ENCODE data around the gene DNER.

Gene DNER

GRCh38 chr2:229429589-229429988 lies 284.8 kb downstream of the DNER start:
- DNase-seq, result no peak

DNA sequence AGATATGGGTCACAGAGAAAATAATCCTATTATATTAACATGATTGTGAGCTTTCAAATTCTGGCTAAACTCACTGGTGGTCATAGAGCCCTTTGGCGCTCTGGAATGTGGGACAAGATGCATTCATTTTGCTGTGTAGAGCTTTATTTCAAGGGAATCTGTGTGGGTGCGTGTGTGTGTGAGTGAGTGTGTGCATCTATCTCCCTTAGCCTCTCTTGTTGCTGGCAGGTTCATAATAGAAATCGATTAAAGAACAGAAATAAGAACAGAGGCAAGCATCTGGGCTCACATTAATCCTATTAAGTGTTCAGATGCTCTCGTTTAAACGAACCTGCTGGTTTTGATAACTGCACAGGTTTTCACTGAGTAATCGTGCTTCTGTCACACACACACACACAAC lies 287.9 kb downstream of the DNER start:
- no peak for DNase-seq

DNA sequence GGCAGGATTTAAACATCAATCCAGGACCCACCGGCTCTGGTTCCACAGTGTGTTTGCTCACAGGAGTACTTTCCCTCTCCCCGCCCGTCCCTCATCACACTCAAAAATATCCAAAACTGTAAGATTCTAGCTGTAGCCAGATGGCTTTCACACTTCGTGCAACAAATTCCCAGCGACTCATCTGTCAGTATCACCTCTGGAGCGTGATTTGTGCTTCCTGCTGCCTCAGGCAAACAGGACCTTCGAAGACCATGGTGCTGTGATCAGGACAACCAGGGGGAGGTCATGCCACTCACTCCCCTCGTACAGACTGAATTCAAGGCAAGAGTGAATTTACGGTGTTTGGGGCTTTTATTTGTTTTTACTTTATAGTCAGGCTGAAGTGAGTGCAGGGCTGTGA lies 288.8 kb downstream of the DNER start:
- DNase-seq, result no peak

- no peak for DNase-seq
Measured at GRCh38 chr2:229422063-229422462, 292.3 kb downstream of the DNER start.

DNA sequence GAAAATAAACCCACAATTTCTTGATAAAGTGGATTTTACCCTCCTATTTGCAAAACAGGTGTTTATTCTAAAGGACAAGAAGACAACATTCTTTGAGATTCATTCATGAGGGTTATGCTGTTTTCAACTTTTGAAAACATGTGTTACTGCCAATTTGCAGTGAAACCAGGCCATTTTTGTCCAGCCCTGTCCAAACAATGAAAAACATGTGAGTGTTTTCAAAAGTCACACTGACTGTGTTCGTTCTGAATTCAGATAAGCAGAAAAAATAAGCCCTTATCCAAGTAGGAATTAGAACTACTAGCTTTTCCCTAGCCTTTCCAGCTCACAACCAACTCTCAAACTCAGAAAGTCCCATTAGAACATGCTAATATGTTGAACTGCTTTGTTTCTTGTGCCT lies 295.2 kb downstream of the DNER start:
- DNase-seq, result no peak

- DNase-seq, result peak; percentile 89
Measured at GRCh38 chr2:229417916-229418315, 296.4 kb downstream of the DNER start.

GRCh38 chr2:229417176-229417575 lies 297.2 kb downstream of the DNER start:
- DNase-seq, result no peak

- DNase-seq, result no peak
Measured at GRCh38 chr2:229416116-229416694, 298.1 kb downstream of the DNER start.

GRCh38 chr2:229414631-229415030 lies 299.7 kb downstream of the DNER start:
- DNase-seq, result no peak

DNA sequence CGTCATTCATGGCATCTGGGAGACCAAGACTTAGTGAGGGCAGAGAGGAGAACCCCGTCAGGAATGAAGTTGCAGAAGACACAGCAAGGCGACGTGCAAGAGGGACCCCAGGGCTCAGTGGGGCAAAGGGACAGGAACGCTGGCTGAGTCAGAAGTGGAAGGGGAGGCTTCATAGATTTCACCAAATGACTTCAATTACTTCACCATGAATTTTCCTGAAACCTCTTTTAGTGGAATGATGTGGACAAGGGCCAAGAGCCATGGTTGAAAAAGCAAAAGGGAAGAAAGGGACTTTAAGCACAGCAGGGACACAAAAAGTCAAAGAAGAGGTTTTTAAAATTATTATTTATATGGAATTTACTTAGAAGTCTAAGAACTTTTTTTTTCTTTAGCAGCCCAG lies 301.7 kb downstream of the DNER start:
- DNase-seq, result no peak

GRCh38 chr2:229410946-229411345 lies 303.4 kb downstream of the DNER start:
- DNase-seq, result no peak

DNA sequence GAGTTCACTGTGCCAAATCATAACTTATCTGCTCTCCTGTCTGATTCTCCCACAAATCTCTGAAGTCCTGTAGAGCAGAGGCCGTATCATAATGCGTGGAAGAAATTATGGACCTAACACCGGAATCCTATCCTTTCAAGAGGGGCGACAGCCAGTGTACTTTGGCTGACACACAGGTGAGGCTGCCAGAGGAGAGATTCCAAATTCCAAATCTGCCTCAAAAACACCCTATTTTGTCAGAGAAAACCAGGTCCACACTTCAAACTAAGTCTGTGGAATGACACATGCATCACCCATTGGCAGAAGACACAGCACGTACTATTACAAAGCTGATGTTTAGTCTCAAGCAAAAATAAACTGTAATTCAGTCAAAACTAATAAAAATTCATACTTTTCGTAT lies 304.1 kb downstream of the DNER start:
- DNase-seq, result no peak

- DNase-seq, result no peak
Measured at GRCh38 chr2:229409751-229410181, 304.6 kb downstream of the DNER start.

DNA sequence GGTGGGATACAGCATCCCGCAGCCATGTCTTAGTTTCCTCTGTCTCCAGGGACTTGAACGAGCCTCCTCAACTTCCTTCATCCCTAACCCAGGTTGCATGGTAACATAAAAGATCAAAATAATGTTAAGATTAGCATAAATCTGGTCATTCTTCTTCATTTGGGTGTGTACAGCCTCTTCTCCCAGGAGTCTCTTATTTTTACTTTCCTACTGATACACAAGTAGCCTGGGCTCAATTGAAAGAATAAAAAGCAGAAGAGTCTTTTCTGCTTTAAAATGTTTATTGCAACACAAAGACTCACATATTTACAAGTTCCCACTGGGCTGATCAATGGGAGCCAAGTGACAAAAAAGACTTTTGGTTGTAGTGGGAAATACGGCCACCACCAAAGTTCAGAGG lies 305.4 kb downstream of the DNER start:
- DNase-seq, result no peak

- no peak for DNase-seq
Measured at GRCh38 chr2:229408356-229408755, 306.0 kb downstream of the DNER start.

GRCh38 chr2:229407170-229407569 lies 307.2 kb downstream of the DNER start:
- no peak for DNase-seq

GRCh38 chr2:229405796-229406195 lies 308.6 kb downstream of the DNER start:
- DNase-seq, result no peak

GRCh38 chr2:229403296-229403695 lies 311.1 kb downstream of the DNER start:
- no peak for DNase-seq

DNA sequence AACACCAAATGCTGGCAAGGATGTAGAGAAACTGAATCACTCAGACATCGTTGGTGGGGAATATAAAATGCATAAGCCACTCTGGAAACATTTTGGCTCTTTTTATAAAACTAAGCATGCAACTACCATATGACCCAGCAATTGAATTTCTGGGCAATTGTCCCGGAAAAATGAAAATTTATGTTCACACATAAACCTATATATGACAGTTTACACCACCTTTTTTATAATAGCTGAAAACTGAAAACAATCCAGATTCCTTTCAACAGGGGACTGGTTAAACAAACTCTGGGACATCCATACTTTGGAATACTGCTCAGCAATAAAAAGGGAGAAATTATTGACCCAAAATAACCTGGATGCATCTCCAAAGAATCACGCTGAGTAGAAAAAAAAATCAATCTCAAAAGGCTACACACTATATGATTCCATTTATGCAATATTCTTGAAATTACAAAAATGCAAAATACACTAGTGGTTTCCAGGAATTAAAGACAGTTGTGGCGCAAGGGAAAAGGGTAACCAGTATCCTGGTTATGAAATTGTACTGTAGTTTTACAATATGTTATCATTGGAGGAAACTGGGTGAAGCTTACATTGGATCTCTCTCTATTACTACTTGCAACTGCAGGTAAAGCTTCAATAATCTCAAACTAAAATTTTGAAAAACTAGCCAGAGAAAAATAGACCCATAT lies 313.0 kb downstream of the DNER start:
- DNase-seq, result no peak

GRCh38 chr2:229393926-229394325 lies 320.4 kb downstream of the DNER start:
- DNase-seq, result no peak

GRCh38 chr2:229392196-229392595 lies 322.2 kb downstream of the DNER start:
- DNase-seq, result no peak

- no peak for DNase-seq
Measured at GRCh38 chr2:229388731-229389130, 325.6 kb downstream of the DNER start.

DNA sequence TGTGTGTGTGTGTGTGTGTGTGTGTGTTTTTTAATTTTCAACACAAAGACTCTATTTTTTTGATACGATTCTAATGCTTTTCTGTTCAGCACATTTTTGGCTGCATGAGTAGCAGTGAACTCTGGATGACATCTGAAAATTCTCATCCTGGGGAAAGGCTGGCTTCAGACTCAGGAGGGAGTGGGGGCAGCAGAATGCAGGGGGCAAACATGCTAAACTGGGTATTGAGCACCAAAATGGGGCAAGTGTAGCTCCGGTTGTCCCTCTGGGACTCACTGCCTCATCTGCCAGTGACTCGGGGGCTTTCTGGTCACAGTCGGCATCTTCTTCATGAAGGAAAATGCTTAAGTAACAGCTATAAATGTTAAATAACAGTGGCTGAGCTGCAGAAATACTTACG lies 326.5 kb downstream of the DNER start:
- DNase-seq, result no peak

DNA sequence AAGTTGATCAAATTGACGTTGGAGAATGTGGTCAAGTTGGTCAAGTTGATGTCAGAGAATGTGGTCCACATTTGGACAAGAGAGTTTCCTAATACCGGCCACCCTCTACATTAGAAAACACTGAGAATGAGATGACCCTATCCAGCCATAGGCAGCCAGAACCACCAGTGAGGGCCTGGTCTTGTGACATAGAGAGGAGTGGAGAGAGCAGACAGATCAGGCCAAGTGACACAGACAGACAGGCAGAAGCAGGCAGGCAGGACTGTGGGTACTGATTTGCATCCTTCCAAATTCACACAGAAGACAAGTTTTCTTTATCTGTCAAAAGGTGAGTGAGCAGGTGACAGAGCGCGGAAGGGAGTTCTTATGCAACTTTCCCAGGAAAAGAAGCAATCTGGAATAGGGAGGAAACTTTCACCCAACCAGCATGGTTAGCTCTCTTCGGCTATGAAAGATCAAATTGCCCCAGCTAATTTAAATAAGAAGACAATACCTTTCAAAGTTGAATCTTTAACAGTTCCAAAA lies 334.2 kb downstream of the DNER start:
- DNase-seq, result no peak

DNA sequence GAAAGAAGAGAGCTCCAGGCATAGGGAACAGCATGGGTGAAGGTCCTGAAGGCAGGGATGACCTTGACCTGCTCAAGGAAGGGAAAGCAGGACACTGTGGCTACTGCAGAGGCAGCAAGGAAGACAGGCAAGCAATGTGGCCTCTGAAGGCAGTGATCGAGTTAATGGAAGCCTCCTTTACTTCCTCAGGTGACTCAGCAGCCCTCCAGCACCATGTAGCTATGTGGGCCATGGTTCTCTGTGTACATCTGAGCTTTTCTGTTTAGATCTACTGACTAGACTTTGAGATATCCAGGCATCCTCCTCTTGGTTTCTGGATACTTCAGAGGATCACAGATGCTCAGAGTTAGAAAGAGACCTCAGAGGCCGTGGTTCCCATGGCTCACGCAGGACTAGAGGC lies 336.0 kb downstream of the DNER start:
- DNase-seq, result no peak

Data from NCI-H510A (cell line).